H1 (cell line): Measurements from ENCODE around the gene ZBTB16. TPM values are rescaled to one million over a fixed set of nuclear protein-coding genes. Genes with fewer than 3 reads are reported as not detected.

ENCODE experiments used
- CTCF ChIA-PET: fragments of 300-600 bp; sonication (Branson Sonifier 250); formaldehyde crosslinking; loops from one replicate; lab custom pipeline; 2021; ENCODE audit not compliant: partially characterized antibody; lab: Charles Lee
- POLR2A ChIA-PET: fragments of 300-600 bp; sonication (Branson Sonifier 250); formaldehyde crosslinking; loops from one replicate; lab custom pipeline; 2021; ENCODE audit warnings: inconsistent platforms; ENCODE audit not compliant: partially characterized antibody; lab: Charles Lee
- DNase-seq, 2 experiments: peaks; one replicate each; pipeline versions ENCODE4 v3.0.0 to v3.0.0-alpha.2; 2010 to 2022; ENCODE audit warnings: low spot score in 2 of 2, low read depth in 1 of 2, mixed read lengths in 1 of 2
- FAIRE-seq: peaks from 2 replicates; lab custom pipeline; 2011; peaks lifted over from hg19 to GRCh38; lab: Jason Lieb, UNC
- H2AFZ ChIP-seq: 2 replicates; pipeline ENCODE4 v1.8.1; 2012; ENCODE audit warnings: low read length, inconsistent platforms
- H2AK5ac ChIP-seq: 2 replicates; pipeline ENCODE4 v1.6.1; 2013; ENCODE audit warnings: low read depth, low read length
- H2BK120ac ChIP-seq: replicated peaks from 2 replicates; pipeline ENCODE3; 2013; ENCODE audit warnings: low read depth, low read length, inconsistent platforms
- H2BK12ac ChIP-seq: 2 replicates; pipeline ENCODE4 v1.6.1; 2013; ENCODE audit warnings: low read depth, low read length
- H2BK15ac ChIP-seq: 2 replicates; pipeline ENCODE4 v1.6.1; 2013; ENCODE audit warnings: low read length
- H2BK20ac ChIP-seq: 2 replicates; pipeline ENCODE4 v1.6.1; 2013; ENCODE audit warnings: low read length
- H2BK5ac ChIP-seq: 2 replicates; pipeline ENCODE4 v1.6.1; 2013; ENCODE audit warnings: low read depth, low read length
- H3K14ac ChIP-seq: 2 replicates; pipeline ENCODE4 v1.6.1; 2013; ENCODE audit warnings: inconsistent platforms; ENCODE audit not compliant: insufficient read length
- H3K18ac ChIP-seq: 2 replicates; pipeline ENCODE4 v1.6.1; 2013; ENCODE audit warnings: low read length; ENCODE audit errors: extremely low read depth
- H3K23ac ChIP-seq: 2 replicates; pipeline ENCODE4 v1.6.1; 2013; ENCODE audit warnings: inconsistent platforms; ENCODE audit not compliant: insufficient read length
- H3K23me2 ChIP-seq: 2 replicates; pipeline ENCODE4 v1.6.1; 2013; ENCODE audit warnings: low read depth, low read length
- H3K27ac ChIP-seq: 2 replicates; pipeline ENCODE4 v1.6.1; 2011; ENCODE audit warnings: low read depth, low read length, inconsistent platforms
- H3K27me3 ChIP-seq, 4 experiments: replicated peaks in 1 of 4; 1 replicate in 1 of 4; 2 replicates in 3 of 4; pipeline versions ENCODE4 v1.6.1 to v1.8.1; 2011 to 2013; ENCODE audit warnings: low read length in 3 of 4, mild to moderate bottlenecking in 3 of 4, inconsistent platforms in 2 of 4, mixed read lengths in 2 of 4, moderate library complexity in 1 of 4; ENCODE audit not compliant: control insufficient read depth in 3 of 4, insufficient read depth in 3 of 4; ENCODE audit errors: extremely low read depth in 1 of 4
- H3K36me3 ChIP-seq, 4 experiments: 2 replicates each; pipeline versions ENCODE4 v1.6.1 to v1.8.1; 2011 to 2013; ENCODE audit warnings: mild to moderate bottlenecking in 4 of 4, low read length in 3 of 4, moderate library complexity in 2 of 4, control low read depth in 1 of 4, inconsistent platforms in 1 of 4; ENCODE audit not compliant: insufficient read depth in 4 of 4, control insufficient read depth in 2 of 4
- H3K4ac ChIP-seq: replicated peaks from 2 replicates; pipeline ENCODE3; 2013; ENCODE audit warnings: low read length, low read depth, mixed read lengths, inconsistent platforms; ENCODE audit not compliant: insufficient read length
- H3K4me1 ChIP-seq, 4 experiments: replicated peaks in 1 of 4; 1 replicate in 1 of 4; 2 replicates in 3 of 4; pipeline versions ENCODE4 v1.6.1 to v1.8.1; 2011 to 2013; ENCODE audit warnings: low read length in 3 of 4, inconsistent platforms in 2 of 4, mixed read lengths in 1 of 4; ENCODE audit not compliant: insufficient read depth in 4 of 4, control insufficient read depth in 3 of 4
- H3K4me2 ChIP-seq, 2 experiments: 2 replicates each; pipeline versions ENCODE4 v1.6.1 to v1.8.1; 2011 to 2013; ENCODE audit warnings: low read depth in 2 of 2, low read length in 2 of 2, control low read depth in 1 of 2, inconsistent platforms in 1 of 2, mild to moderate bottlenecking in 1 of 2; ENCODE audit not compliant: insufficient read depth in 1 of 2
- H3K4me3 ChIP-seq, 4 experiments: fragments of 200-600, 300-600 bp in 1 of 4; sonication (generic), shearing (Covaris generic), sonication (Bioruptor Twin) in 1 of 4; 2 replicates each; pipeline versions ENCODE4 v1.5.1 to v1.8.1; 2011 to 2016; ENCODE audit warnings: low read length in 4 of 4, low read depth in 3 of 4, control low read depth in 2 of 4, inconsistent platforms in 2 of 4, mild to moderate bottlenecking in 2 of 4, mixed read lengths in 1 of 4, moderate library complexity in 1 of 4; ENCODE audit not compliant: insufficient read depth in 2 of 4; ENCODE audit errors: extremely low read depth in 1 of 4
- H3K56ac ChIP-seq: replicated peaks from 2 replicates; pipeline ENCODE3; 2013; ENCODE audit warnings: low read depth, mild to moderate bottlenecking, mixed read lengths, low read length, inconsistent platforms; ENCODE audit not compliant: insufficient read length
- H3K79me1 ChIP-seq: 2 replicates; pipeline ENCODE4 v1.6.1; 2013; ENCODE audit warnings: low read depth, low read length, control low read depth
- H3K79me2 ChIP-seq, 2 experiments: 2 replicates each; pipeline versions ENCODE4 v1.6.1 to v1.8.1; 2012 to 2013; ENCODE audit warnings: low read length in 2 of 2, mild to moderate bottlenecking in 2 of 2, inconsistent platforms in 1 of 2; ENCODE audit not compliant: insufficient read depth in 2 of 2, control insufficient read depth in 1 of 2
- H3K9ac ChIP-seq, 4 experiments: replicated peaks in 1 of 4; 1 replicate in 1 of 4; 2 replicates in 3 of 4; pipeline versions ENCODE4 v1.6.1 to v1.8.1; 2011 to 2013; ENCODE audit warnings: low read depth in 3 of 4, low read length in 3 of 4, control low read depth in 2 of 4, mild to moderate bottlenecking in 2 of 4, moderate library complexity in 2 of 4, inconsistent platforms in 1 of 4; ENCODE audit errors: extremely low read depth in 1 of 4
- H3K9me3 ChIP-seq, 2 experiments: 2 replicates each; pipeline versions ENCODE4 v1.6.1 to v1.8.1; 2012 to 2013; ENCODE audit warnings: mild to moderate bottlenecking in 2 of 2, moderate library complexity in 2 of 2, control low read depth in 1 of 2, inconsistent platforms in 1 of 2, low read depth in 1 of 2, low read length in 1 of 2, mixed read lengths in 1 of 2; ENCODE audit not compliant: insufficient read depth in 2 of 2
- H4K20me1 ChIP-seq, 2 experiments: replicated peaks in 1 of 2; 2 replicates each; pipeline versions ENCODE3 to v1.8.1; 2011 to 2013; ENCODE audit warnings: inconsistent platforms in 2 of 2, low read length in 2 of 2, mild to moderate bottlenecking in 1 of 2; ENCODE audit not compliant: insufficient read depth in 2 of 2, control insufficient read depth in 1 of 2
- H4K5ac ChIP-seq: 2 replicates; pipeline ENCODE4 v1.6.1; 2013; ENCODE audit warnings: low read length, low read depth, mixed read lengths, inconsistent platforms; ENCODE audit not compliant: insufficient read length
- H4K8ac ChIP-seq: 2 replicates; pipeline ENCODE4 v1.8.0; 2013; ENCODE audit warnings: mild to moderate bottlenecking, moderate library complexity, low read length, inconsistent platforms; ENCODE audit not compliant: insufficient read depth; ENCODE audit errors: extremely low read depth
- H4K91ac ChIP-seq: replicated peaks from 2 replicates; pipeline ENCODE3; 2013; ENCODE audit warnings: low read length, mixed read lengths, inconsistent platforms; ENCODE audit not compliant: insufficient read length
- CHD2 ChIP-seq: IDR thresholded peaks from 2 replicates; pipeline ENCODE4 v1.6.1; 2012; ENCODE audit warnings: low read length, improper control_type of control experiment
- WGBS, 2 experiments: shearing (Covaris generic) in 1 of 2; methylation state at CpG; one replicate each; pipeline versions ENCODE4 v1.1.6 to v1.1.7; 2013 to 2015; ENCODE audit warnings: low lambda C conversion rate in 2 of 2, mixed read lengths in 2 of 2, inconsistent platforms in 1 of 2, low coverage in 1 of 2, missing lambda C conversion rate in 1 of 2; ENCODE audit not compliant: insufficient replicate concordance in 2 of 2, insufficient coverage in 1 of 2, insufficient read length in 1 of 2; ENCODE audit errors: extremely low coverage in 1 of 2, missing lambda C conversion rate in 1 of 2; 5-methylcytosine and 5-hydroxymethylcytosine counted together
- polyA plus RNA-seq, 7 experiments: library from polyadenylated mRNA; depleted of rRNA in 3 of 7; stranded (reverse) in 5 of 7; unstranded in 2 of 7; fragments of >200 nt in 5 of 7; fragments of 200-250 nt in 2 of 7; gene quantifications; 1 replicate in 5 of 7; 2 replicates in 1 of 7; 4 replicates in 1 of 7; pipeline versions ENCODE4 v1.2.1 to v1.2.3, GENCODE V29; 2011 to 2013; ENCODE audit warnings: missing spikeins in 2 of 7, mixed read lengths in 2 of 7
- total RNA-seq: library from RNA; stranded (reverse); fragmentation: NEBNext Ultra II Directional; extraction: Animal tissue kit (Norgen Biotek cat#: 25700); gene quantifications from 2 replicates; pipeline ENCODE4 v1.2.1, GENCODE V29; 2021
- TF ChIP-seq, protein P1 (sequence below): IDR thresholded peaks from 2 replicates; pipeline ENCODE4 v1.6.1; 2012; ENCODE audit warnings: inconsistent platforms

ZBTB16 gene
- total and polyA plus RNA-seq, 2 of the 8 experiments (the other 6 are each of a cell fraction or from before 2014, with no cell fraction given) = 0.12 to 0.61 TPM

DNA sequence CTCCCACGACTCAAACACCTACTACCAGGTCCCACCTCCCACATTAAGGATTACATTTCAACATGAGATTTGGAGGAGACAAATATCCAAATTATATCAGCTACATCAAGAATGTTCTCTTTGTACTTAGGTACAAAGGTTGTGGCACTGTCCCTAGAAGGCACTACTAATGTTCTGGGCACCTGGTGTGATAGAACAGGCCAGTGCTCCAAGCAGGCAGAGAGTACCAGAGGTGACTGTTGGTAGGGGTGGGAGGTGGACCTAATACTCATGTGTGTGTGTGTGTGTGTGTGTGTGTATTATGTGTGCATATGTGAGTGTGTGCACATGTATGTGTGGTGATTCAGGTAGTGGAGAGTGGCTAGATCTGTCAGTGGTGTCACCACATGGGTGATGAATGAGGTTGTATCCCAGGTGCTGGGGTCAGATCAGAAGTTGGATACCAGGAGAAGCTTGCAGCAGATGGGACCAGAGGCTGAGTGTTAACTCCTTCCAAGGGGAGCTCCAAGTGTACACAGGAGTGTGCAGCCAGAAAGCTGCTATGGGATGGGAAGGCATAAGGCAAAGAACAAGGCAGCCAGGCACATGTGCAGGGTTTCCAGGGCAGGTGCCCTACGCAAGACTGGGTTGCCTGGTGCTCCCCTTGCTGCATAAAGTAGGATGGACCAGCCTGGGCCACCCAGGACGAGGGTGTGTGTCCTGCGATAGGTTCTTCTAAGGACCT is 219.0 kb downstream of the ZBTB16 start:
- Histone ChIP-seq H2BK120ac (no peak overlapping the region), H3K27ac (no peak overlapping the region), H3K18ac (no peak overlapping the region), H4K20me1 (no peaks in the 10 kb centered on the region), H3K4me2 (no peak overlapping the region), H3K4ac (no peak overlapping the region), H3K14ac (no peak overlapping the region), H2BK12ac (no peak overlapping the region), H4K91ac (no peak overlapping the region), H2BK5ac (no peak overlapping the region), H3K79me1 (no peaks in the 10 kb centered on the region), H2BK20ac (no peak overlapping the region), H2AFZ (no peak overlapping the region), H4K5ac (no peak overlapping the region), H2AK5ac (no peak overlapping the region), H3K36me3 (no peaks in the 10 kb centered on the region), H3K9ac (no peak overlapping the region), H2BK15ac (no peak overlapping the region), H3K4me1 (peaks cover 0 to 4% (median 0%) of the 10 kb centered on the region in 4 experiments; a peak in 2 of 7 replicates), H4K8ac (no peak overlapping the region), H3K23ac (no peak overlapping the region), H3K9me3 (no peaks in the 10 kb centered on the region)
- 87% methylated on average over 4 of the region's 4 CpGs; no CpG with 5 or more reads in 1 of the 2 experiments for WGBS, 2 experiments
- POLR2A ChIA-PET = interaction anchor here (0.6 kb wide), 1 partner anchor 259 kb away, joined by 3 read pairs; no protein-coding TSS in a partner anchor
- FAIRE-seq (no peak), DNase-seq (peak in 1 of 2 experiments; percentile 22)
- CTCF ChIA-PET = interaction anchor here (0.9 to 12.4 kb wide), 10 partner anchors 10 to 460 kb away, joined by 3 to 123 read pairs (median 4); no protein-coding TSS in a partner anchor
- TF ChIP-seq CHD2 = no peak
- TF ChIP-seq, protein P1, sequence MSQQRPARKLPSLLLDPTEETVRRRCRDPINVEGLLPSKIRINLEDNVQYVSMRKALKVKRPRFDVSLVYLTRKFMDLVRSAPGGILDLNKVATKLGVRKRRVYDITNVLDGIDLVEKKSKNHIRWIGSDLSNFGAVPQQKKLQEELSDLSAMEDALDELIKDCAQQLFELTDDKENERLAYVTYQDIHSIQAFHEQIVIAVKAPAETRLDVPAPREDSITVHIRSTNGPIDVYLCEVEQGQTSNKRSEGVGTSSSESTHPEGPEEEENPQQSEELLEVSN = no peak
- TF ChIP-seq, all 59 proteins: peak for 0
- Histone ChIP-seq H3K23me2 (no peaks in the 10 kb centered on the region), H3K4me3 (no peak overlapping the region), H3K27me3 (peaks cover 0 to 1% (median 0%) of the 10 kb centered on the region in 4 experiments; a peak in 1 of 7 replicates), H3K56ac (no peak overlapping the region), H3K79me2 (no peaks in the 10 kb centered on the region)
